GM15510 (cell line): ENCODE measurements around the gene PARD3B.

ENCODE experiments used
- POLR2A ChIP-seq: IDR thresholded peaks from 3 replicates; pipeline ENCODE4 v1.6.1; 2011; ENCODE audit warnings: borderline replicate concordance; ENCODE audit not compliant: insufficient read length; ENCODE audit errors: extremely low read depth

The PARD3B gene

GRCh38 chr2:205612636-205613035 lies 1067.4 kb downstream of the PARD3B start:
- TF ChIP-seq POLR2A = no peak

- TF ChIP-seq POLR2A = no peak
Measured at GRCh38 chr2:205613970-205614559, 1068.8 kb downstream of the PARD3B start.

GRCh38 chr2:205614965-205615364 lies 1069.7 kb downstream of the PARD3B start:
- TF ChIP-seq POLR2A = no peak

GRCh38 chr2:205617905-205618304 lies 1072.6 kb downstream of the PARD3B start:
- TF ChIP-seq POLR2A = no peak

- TF ChIP-seq POLR2A = no peak
Measured at GRCh38 chr2:205619600-205619999, 1074.3 kb downstream of the PARD3B start.

- TF ChIP-seq POLR2A = no peak
Measured at GRCh38 chr2:205627085-205627484, 1081.8 kb downstream of the PARD3B start.

- TF ChIP-seq POLR2A = no peak
Measured at GRCh38 chr2:205628422-205628821, 1083.1 kb downstream of the PARD3B start.

GRCh38 chr2:205629091-205629776 lies 1084.0 kb downstream of the PARD3B start:
- no peak for TF ChIP-seq POLR2A

GRCh38 chr2:205633994-205634393 lies 1088.7 kb downstream of the PARD3B start:
- no peak for TF ChIP-seq POLR2A

- no peak for TF ChIP-seq POLR2A
Measured at GRCh38 chr2:205636549-205637319, 1091.5 kb downstream of the PARD3B start.

GRCh38 chr2:205637320-205637602 lies 1092.0 kb downstream of the PARD3B start:
- no peak for TF ChIP-seq POLR2A

GRCh38 chr2:205637779-205638503 lies 1092.7 kb downstream of the PARD3B start:
- no peak for TF ChIP-seq POLR2A

GRCh38 chr2:205640716-205641115 lies 1095.4 kb downstream of the PARD3B start:
- TF ChIP-seq POLR2A = no peak

GRCh38 chr2:205642599-205643356 lies 1097.5 kb downstream of the PARD3B start:
- no peak for TF ChIP-seq POLR2A
